ENCODE measurements around the gene FKBP5. TPM values are rescaled to one million over a fixed set of nuclear protein-coding genes. Genes with fewer than 3 reads are reported as not detected.
"Not testable (repeated sequence)": the region's sequence is repeated elsewhere in the genome, so short reads cannot be mapped to it uniquely, and the experiment has no call there.

Gene FKBP5
- total and polyA plus RNA-seq, 2 donors (not counting 1 experiment from before 2014, with no cell fraction given), result 10.9 to 16.3 TPM

DNA sequence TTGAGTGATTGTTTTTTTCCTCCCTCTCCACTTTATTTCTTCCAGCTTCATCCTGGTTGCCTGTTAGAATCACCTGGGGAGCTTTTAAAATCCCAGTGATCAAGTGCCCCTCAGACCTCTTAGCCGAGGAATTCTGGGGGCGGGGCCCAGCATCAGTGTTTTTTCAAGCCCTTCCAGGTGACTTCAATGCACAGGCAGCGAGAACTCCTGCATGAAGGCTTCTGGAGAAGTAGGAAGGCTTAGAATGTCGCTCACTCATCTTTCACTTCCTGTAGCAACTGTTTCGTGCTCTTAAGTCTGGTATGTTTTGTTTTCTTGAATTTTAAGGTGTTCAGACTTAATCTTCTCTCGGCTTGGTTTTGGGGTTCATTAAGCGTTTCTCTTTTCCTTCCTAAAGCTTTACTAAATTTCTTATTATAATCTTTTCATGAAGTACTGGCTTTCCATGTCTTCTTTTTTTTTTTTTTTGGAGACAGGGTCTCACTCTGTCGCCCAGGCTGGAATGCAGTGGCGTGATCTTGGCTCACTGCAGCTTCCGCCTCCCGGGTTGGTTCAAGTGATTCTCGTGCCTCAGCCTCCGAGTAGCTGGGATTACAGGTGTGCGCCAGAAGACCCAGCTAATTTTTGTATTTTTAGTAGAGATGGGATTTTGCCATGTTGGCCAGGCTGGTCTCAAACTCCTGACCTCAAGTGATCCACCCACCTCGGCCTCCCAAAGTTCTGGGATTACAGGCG lies 145.1 kb downstream of the FKBP5 start:
- Histone ChIP-seq H2AFZ (ENCODE audit: low read length) (no peak overlapping the region), H3K36me3 (ENCODE audit: control insufficient read depth, insufficient read depth, low read length) (no peaks in the 10 kb centered on the region), H3K4me2 (ENCODE audit: extremely low read depth, insufficient read depth, low read length) (no peak overlapping the region), H3K79me2 (ENCODE audit: control insufficient read depth, insufficient read depth, low read length) (no peaks in the 10 kb centered on the region), H4K20me1 (ENCODE audit: control insufficient read depth, extremely low read depth, insufficient read depth, low read length) (no peaks in the 10 kb centered on the region), H3K4me1 (ENCODE audit: control insufficient read depth, extremely low read depth, insufficient read depth, low read length) (no peaks in the 10 kb centered on the region), H3K9me3 (ENCODE audit: control insufficient read depth, insufficient read depth, low read depth, low read length) (no peaks in the 10 kb centered on the region), H3K9ac (ENCODE audit: insufficient read depth, low read length) (no peak overlapping the region), H3K4me3 (replicated peaks in 1 of 4; ENCODE audit: control extremely low read depth in 1 of 4, insufficient read depth in 1 of 4, low read depth in 3 of 4, low read length in 4 of 4) (no peak overlapping the region), H3K27me3 (ENCODE audit: control insufficient read depth, insufficient read depth, low read length) (no peaks in the 10 kb centered on the region), H3K27ac (ENCODE audit: insufficient read depth, low read length) (no peak overlapping the region)
- TF ChIP-seq, protein P1, sequence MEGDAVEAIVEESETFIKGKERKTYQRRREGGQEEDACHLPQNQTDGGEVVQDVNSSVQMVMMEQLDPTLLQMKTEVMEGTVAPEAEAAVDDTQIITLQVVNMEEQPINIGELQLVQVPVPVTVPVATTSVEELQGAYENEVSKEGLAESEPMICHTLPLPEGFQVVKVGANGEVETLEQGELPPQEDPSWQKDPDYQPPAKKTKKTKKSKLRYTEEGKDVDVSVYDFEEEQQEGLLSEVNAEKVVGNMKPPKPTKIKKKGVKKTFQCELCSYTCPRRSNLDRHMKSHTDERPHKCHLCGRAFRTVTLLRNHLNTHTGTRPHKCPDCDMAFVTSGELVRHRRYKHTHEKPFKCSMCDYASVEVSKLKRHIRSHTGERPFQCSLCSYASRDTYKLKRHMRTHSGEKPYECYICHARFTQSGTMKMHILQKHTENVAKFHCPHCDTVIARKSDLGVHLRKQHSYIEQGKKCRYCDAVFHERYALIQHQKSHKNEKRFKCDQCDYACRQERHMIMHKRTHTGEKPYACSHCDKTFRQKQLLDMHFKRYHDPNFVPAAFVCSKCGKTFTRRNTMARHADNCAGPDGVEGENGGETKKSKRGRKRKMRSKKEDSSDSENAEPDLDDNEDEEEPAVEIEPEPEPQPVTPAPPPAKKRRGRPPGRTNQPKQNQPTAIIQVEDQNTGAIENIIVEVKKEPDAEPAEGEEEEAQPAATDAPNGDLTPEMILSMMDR (conservative IDR thresholded peaks at IDR 0.05 in 1 of 2, IDR thresholded peaks at IDR 0.05 in 1 of 2; ENCODE audit: low read depth in 1 of 2, low read length in 2 of 2), result no peak
- no peak for TF ChIP-seq EZH2 (IDR thresholded peaks at IDR 0.05; ENCODE audit: low read length, missing control alignments)
- DNase-seq (ENCODE audit: low read depth in 2 of 2), result no peak

DNA sequence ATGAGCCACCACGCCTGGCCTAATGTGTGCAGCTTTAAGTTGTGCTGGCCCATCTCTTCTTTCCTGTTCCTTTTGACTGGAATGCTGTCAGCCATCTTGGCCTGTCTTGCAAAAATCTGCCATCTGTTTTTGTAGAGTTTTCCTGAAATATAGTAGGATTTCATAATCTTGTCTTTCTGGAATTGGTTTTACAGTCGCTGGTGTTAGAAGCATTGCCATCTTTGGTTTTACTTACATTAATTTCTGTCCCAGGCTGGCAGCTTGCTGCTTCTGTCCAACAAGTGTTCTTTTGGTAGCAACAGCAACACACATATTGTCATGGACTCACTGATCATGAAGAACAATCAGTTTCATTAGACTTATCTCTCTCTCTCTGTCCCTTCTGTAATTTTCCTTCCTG lies 146.9 kb downstream of the FKBP5 start:
- TF ChIP-seq, protein P1 (conservative IDR thresholded peaks at IDR 0.05 in 1 of 2, IDR thresholded peaks at IDR 0.05 in 1 of 2; ENCODE audit: low read depth in 1 of 2, low read length in 2 of 2), result no peak
- TF ChIP-seq EZH2 (IDR thresholded peaks at IDR 0.05; ENCODE audit: low read length, missing control alignments), result no peak
- H4K20me1 ChIP-seq (ENCODE audit: control insufficient read depth, extremely low read depth, insufficient read depth, low read length), result no peaks in the 10 kb centered on the region
- H3K4me1 ChIP-seq (ENCODE audit: control insufficient read depth, extremely low read depth, insufficient read depth, low read length), result no peaks in the 10 kb centered on the region
- no peak overlapping the region for H3K9ac ChIP-seq (ENCODE audit: insufficient read depth, low read length)
- H3K27me3 ChIP-seq (ENCODE audit: control insufficient read depth, insufficient read depth, low read length), result no peaks in the 10 kb centered on the region
- no peak overlapping the region for H3K4me3 ChIP-seq (replicated peaks in 1 of 4; ENCODE audit: control extremely low read depth in 1 of 4, insufficient read depth in 1 of 4, low read depth in 3 of 4, low read length in 4 of 4)
- H3K79me2 ChIP-seq (ENCODE audit: control insufficient read depth, insufficient read depth, low read length), result no peaks in the 10 kb centered on the region
- H3K4me2 ChIP-seq (ENCODE audit: extremely low read depth, insufficient read depth, low read length), result no peak overlapping the region
- H3K36me3 ChIP-seq (ENCODE audit: control insufficient read depth, insufficient read depth, low read length), result no peaks in the 10 kb centered on the region
- DNase-seq (ENCODE audit: low read depth in 2 of 2), result no peak
- H3K27ac ChIP-seq (ENCODE audit: insufficient read depth, low read length), result no peak overlapping the region
- no peaks in the 10 kb centered on the region for H3K9me3 ChIP-seq (ENCODE audit: control insufficient read depth, insufficient read depth, low read depth, low read length)
- H2AFZ ChIP-seq (ENCODE audit: low read length), result no peak overlapping the region

- H3K27ac ChIP-seq (ENCODE audit: insufficient read depth, low read length), result no peak overlapping the region
- DNase-seq (ENCODE audit: low read depth in 2 of 2), result no peak
- no peak for TF ChIP-seq EZH2 (IDR thresholded peaks at IDR 0.05; ENCODE audit: low read length, missing control alignments)
- TF ChIP-seq, protein P1 (conservative IDR thresholded peaks at IDR 0.05 in 1 of 2, IDR thresholded peaks at IDR 0.05 in 1 of 2; ENCODE audit: low read depth in 1 of 2, low read length in 2 of 2), result no peak
- no peak overlapping the region for H3K4me2 ChIP-seq (ENCODE audit: extremely low read depth, insufficient read depth, low read length)
- H3K4me1 ChIP-seq (ENCODE audit: control insufficient read depth, extremely low read depth, insufficient read depth, low read length), result no peaks in the 10 kb centered on the region
- H3K36me3 ChIP-seq (ENCODE audit: control insufficient read depth, insufficient read depth, low read length), result no peaks in the 10 kb centered on the region
- H3K79me2 ChIP-seq (ENCODE audit: control insufficient read depth, insufficient read depth, low read length), result no peaks in the 10 kb centered on the region
- peaks cover 5% of the 10 kb centered on the region for H3K27me3 ChIP-seq (ENCODE audit: control insufficient read depth, insufficient read depth, low read length)
- no peaks in the 10 kb centered on the region for H3K9me3 ChIP-seq (ENCODE audit: control insufficient read depth, insufficient read depth, low read depth, low read length)
- no peak overlapping the region for H2AFZ ChIP-seq (ENCODE audit: low read length)
- no peaks in the 10 kb centered on the region for H4K20me1 ChIP-seq (ENCODE audit: control insufficient read depth, extremely low read depth, insufficient read depth, low read length)
- no peak overlapping the region for H3K4me3 ChIP-seq (replicated peaks in 1 of 4; ENCODE audit: control extremely low read depth in 1 of 4, insufficient read depth in 1 of 4, low read depth in 3 of 4, low read length in 4 of 4)
- no peak overlapping the region for H3K9ac ChIP-seq (ENCODE audit: insufficient read depth, low read length)
Observed at GRCh38 chr6:35539223-35539622, 149.5 kb downstream of the FKBP5 start.

- not testable (repeated sequence) for H3K4me2 ChIP-seq (ENCODE audit: extremely low read depth, insufficient read depth, low read length); H3K27ac ChIP-seq (ENCODE audit: insufficient read depth, low read length); H3K36me3 ChIP-seq (ENCODE audit: control insufficient read depth, insufficient read depth, low read length); H3K27me3 ChIP-seq (ENCODE audit: control insufficient read depth, insufficient read depth, low read length); H3K9me3 ChIP-seq (ENCODE audit: control insufficient read depth, insufficient read depth, low read depth, low read length); H3K79me2 ChIP-seq (ENCODE audit: control insufficient read depth, insufficient read depth, low read length); H2AFZ ChIP-seq (ENCODE audit: low read length); DNase-seq (ENCODE audit: low read depth in 2 of 2); H3K4me3 ChIP-seq (replicated peaks in 1 of 4; ENCODE audit: control extremely low read depth in 1 of 4, insufficient read depth in 1 of 4, low read depth in 3 of 4, low read length in 4 of 4); H3K4me1 ChIP-seq (ENCODE audit: control insufficient read depth, extremely low read depth, insufficient read depth, low read length); H4K20me1 ChIP-seq (ENCODE audit: control insufficient read depth, extremely low read depth, insufficient read depth, low read length); H3K9ac ChIP-seq (ENCODE audit: insufficient read depth, low read length)
Observed at GRCh38 chr6:35535847-35536246, 152.9 kb downstream of the FKBP5 start.

Measured in fibroblast of lung (primary cell).